IMR-90 (cell line): ENCODE data around the gene MYEOV. TPM values are rescaled to one million over a fixed set of nuclear protein-coding genes. Genes with fewer than 3 reads are reported as not detected.

ENCODE experiments used
- ATAC-seq: fragments of 200-7000 bp; cut with Tn5 transposase; 2 replicates; pipeline ENCODE4 v1.9.1; 2020; ENCODE audit warnings: low read depth, mild to moderate bottlenecking, moderate library complexity
- BruUV-seq: library from RNA; stranded (reverse); fragments of 400-500 nt; replicated peaks from 2 replicates; lab custom pipeline; 2021; lab: Mats Ljungman, UMichigan
- CTCF ChIA-PET: fragments of 300-600 bp; formaldehyde crosslinking; extraction: SDS; loops from one replicate; lab custom pipeline; 2021; ENCODE audit warnings: antibody characterized with exemption; lab: Yijun Ruan, JAX
- POLR2A ChIA-PET: fragments of 300-600 bp; sonication (Branson Sonifier 250); formaldehyde crosslinking; loops from one replicate; lab custom pipeline; 2022; ENCODE audit warnings: antibody characterized with exemption; ENCODE audit not compliant: unreplicated experiment; lab: Charles Lee
- DNase-seq: peaks from one replicate; pipeline ENCODE4 v3.0.0; 2013
- H2AFZ ChIP-seq: replicated peaks from 2 replicates; pipeline ENCODE3; 2013; ENCODE audit warnings: low read length, mild to moderate bottlenecking; ENCODE audit not compliant: poor library complexity
- H2AK5ac ChIP-seq: 2 replicates; pipeline ENCODE4 v1.6.1; 2013; ENCODE audit warnings: low read depth, low read length, inconsistent platforms
- H2AK9ac ChIP-seq: replicated peaks from 2 replicates; pipeline ENCODE3; 2013; ENCODE audit warnings: mild to moderate bottlenecking, low read depth, low read length, moderate library complexity; ENCODE audit not compliant: poor library complexity
- H2BK120ac ChIP-seq: 2 replicates; pipeline ENCODE4 v1.6.1; 2013; ENCODE audit warnings: low read depth, low read length, inconsistent platforms
- H2BK15ac ChIP-seq: 3 replicates; pipeline ENCODE4 v1.6.1; 2013; ENCODE audit warnings: low read depth, low read length, inconsistent platforms
- H2BK20ac ChIP-seq: 2 replicates; pipeline ENCODE4 v1.6.1; 2013; ENCODE audit warnings: low read depth, mild to moderate bottlenecking, inconsistent platforms, low read length, moderate library complexity
- H2BK5ac ChIP-seq: 2 replicates; pipeline ENCODE4 v1.6.1; 2013; ENCODE audit warnings: mild to moderate bottlenecking, low read depth, low read length, inconsistent platforms; ENCODE audit not compliant: poor library complexity, severe bottlenecking
- H3K14ac ChIP-seq: replicated peaks from 2 replicates; pipeline ENCODE4 v1.6.1; 2013; ENCODE audit warnings: low read depth, low read length, inconsistent platforms
- H3K18ac ChIP-seq: 2 replicates; pipeline ENCODE4 v1.6.1; 2013; ENCODE audit warnings: low read depth, low read length, control low read depth
- H3K23ac ChIP-seq: 2 replicates; pipeline ENCODE4 v1.6.1; 2013; ENCODE audit warnings: low read depth, low read length, inconsistent platforms
- H3K27ac ChIP-seq: 2 replicates; pipeline ENCODE4 v1.5.1; 2013; ENCODE audit warnings: mild to moderate bottlenecking, control low read depth, low read length; ENCODE audit not compliant: insufficient read depth
- H3K27me3 ChIP-seq: 2 replicates; pipeline ENCODE4 v1.6.1; 2013; ENCODE audit warnings: low read length; ENCODE audit not compliant: control insufficient read depth, insufficient read depth
- H3K36me3 ChIP-seq: 2 replicates; pipeline ENCODE4 v1.6.1; 2013; ENCODE audit warnings: low read length, mixed read lengths; ENCODE audit not compliant: control insufficient read depth, insufficient read depth
- H3K4ac ChIP-seq: 2 replicates; pipeline ENCODE4 v1.6.1; 2013; ENCODE audit warnings: low read depth, low read length, inconsistent platforms
- H3K4me1 ChIP-seq: 2 replicates; pipeline ENCODE4 v1.6.1; 2013; ENCODE audit warnings: low read length, mixed read lengths; ENCODE audit not compliant: control insufficient read depth, insufficient read depth
- H3K4me2 ChIP-seq: 2 replicates; pipeline ENCODE4 v1.6.1; 2013; ENCODE audit warnings: low read depth, mild to moderate bottlenecking, control low read depth, low read length, moderate library complexity
- H3K4me3 ChIP-seq: 2 replicates; pipeline ENCODE4 v1.5.1; 2013; ENCODE audit warnings: low read depth, mild to moderate bottlenecking, control low read depth, low read length, moderate library complexity; ENCODE audit not compliant: insufficient read depth
- H3K56ac ChIP-seq: 2 replicates; pipeline ENCODE4 v1.6.1; 2013; ENCODE audit warnings: low read length, inconsistent platforms; ENCODE audit not compliant: insufficient read depth; ENCODE audit errors: extremely low read depth
- H3K79me1 ChIP-seq, 2 experiments: 2 replicates each; pipeline ENCODE4 v1.6.1; 2013; ENCODE audit warnings: low read length in 2 of 2, inconsistent platforms in 1 of 2, low read depth in 1 of 2
- H3K9ac ChIP-seq: 2 replicates; pipeline ENCODE4 v1.6.1; 2013; ENCODE audit warnings: low read depth, low read length, control low read depth
- H3K9me1 ChIP-seq: 2 replicates; pipeline ENCODE4 v1.6.1; 2013; ENCODE audit warnings: low read length, inconsistent platforms; ENCODE audit not compliant: insufficient read depth
- H3K9me3 ChIP-seq: 2 replicates; pipeline ENCODE4 v1.6.1; 2013; ENCODE audit warnings: low read length; ENCODE audit not compliant: control insufficient read depth, insufficient read depth
- H4K20me1 ChIP-seq: 2 replicates; pipeline ENCODE4 v1.6.1; 2013; ENCODE audit warnings: low read length, inconsistent platforms; ENCODE audit not compliant: insufficient read depth
- H4K5ac ChIP-seq: 2 replicates; pipeline ENCODE4 v1.6.1; 2013; ENCODE audit warnings: mild to moderate bottlenecking, low read depth, low read length, control low read depth
- H4K8ac ChIP-seq, 2 experiments: 2 replicates each; pipeline ENCODE4 v1.6.1; 2013; ENCODE audit warnings: low read depth in 2 of 2, low read length in 2 of 2, control low read depth in 1 of 2, inconsistent platforms in 1 of 2
- H4K91ac ChIP-seq: 2 replicates; pipeline ENCODE4 v1.6.1; 2013; ENCODE audit warnings: low read depth, low read length, inconsistent platforms; ENCODE audit not compliant: insufficient read depth
- RAD21 ChIP-seq: IDR thresholded peaks from 2 replicates; pipeline ENCODE4 v1.6.1; 2012; ENCODE audit warnings: low read length, improper control_type of control experiment
- WGBS, 2 experiments: methylation state at CpG; one replicate each; pipeline versions ENCODE4 v1.1.5 to v1.1.7; 2013; ENCODE audit warnings: missing lambda C conversion rate in 2 of 2; ENCODE audit not compliant: insufficient read length in 1 of 2; ENCODE audit errors: extremely low coverage in 2 of 2; 5-methylcytosine and 5-hydroxymethylcytosine counted together
- dilution Hi-C: fragments of 300-500 bp; cut with HindIII; formaldehyde crosslinking; loops from one replicate; pipeline ENCODE4 v1.14.3; 2018; ENCODE audit warnings: low sequenced_read_pairs; ENCODE audit not compliant: unreplicated experiment
- in situ Hi-C: fragments of 300-500 bp; cut with MboI; formaldehyde crosslinking; loops from 3 replicates; pipeline ENCODE4 v1.14.3; 2019; ENCODE audit warnings: low sequenced_read_pairs, inconsistent platforms, mixed read lengths
- intact Hi-C: fragments of 100-400 bp; cut with micrococcal nuclease; formaldehyde crosslinking; loops from 2 replicates; pipeline ENCODE4 v1.10.0; 2022
- polyA plus RNA-seq, 3 experiments: library from polyadenylated mRNA; depleted of rRNA; stranded (reverse); fragments of >200 nt; gene quantifications; 2 replicates each; pipeline ENCODE4 v1.2.3, GENCODE V29; 2012; ENCODE audit warnings: low replicate concordance in 1 of 3
- total RNA-seq: library from RNA; depleted of rRNA; stranded (reverse); fragments of >200 nt; gene quantifications from 2 replicates; pipeline ENCODE4 v1.2.3, GENCODE V29; 2012
- TF ChIP-seq, protein P1 (sequence below): fragments of 150-350 bp; IDR thresholded peaks from 2 replicates; pipeline ENCODE4 v1.6.1; 2016; ENCODE audit warnings: low read depth, mild to moderate bottlenecking, low read length, moderate library complexity, borderline replicate concordance
- TF ChIP-seq, protein P2 (sequence below): fragments of 150-350 bp; IDR thresholded peaks from 2 replicates; pipeline ENCODE4 v1.6.1; 2017; ENCODE audit warnings: mild to moderate bottlenecking, antibody characterized with exemption, low read length, low read depth

MYEOV gene
- total and polyA plus RNA-seq, 2 of the 4 experiments (the other 2 are of a cell fraction): 5.8 to 6.8 TPM

DNA sequence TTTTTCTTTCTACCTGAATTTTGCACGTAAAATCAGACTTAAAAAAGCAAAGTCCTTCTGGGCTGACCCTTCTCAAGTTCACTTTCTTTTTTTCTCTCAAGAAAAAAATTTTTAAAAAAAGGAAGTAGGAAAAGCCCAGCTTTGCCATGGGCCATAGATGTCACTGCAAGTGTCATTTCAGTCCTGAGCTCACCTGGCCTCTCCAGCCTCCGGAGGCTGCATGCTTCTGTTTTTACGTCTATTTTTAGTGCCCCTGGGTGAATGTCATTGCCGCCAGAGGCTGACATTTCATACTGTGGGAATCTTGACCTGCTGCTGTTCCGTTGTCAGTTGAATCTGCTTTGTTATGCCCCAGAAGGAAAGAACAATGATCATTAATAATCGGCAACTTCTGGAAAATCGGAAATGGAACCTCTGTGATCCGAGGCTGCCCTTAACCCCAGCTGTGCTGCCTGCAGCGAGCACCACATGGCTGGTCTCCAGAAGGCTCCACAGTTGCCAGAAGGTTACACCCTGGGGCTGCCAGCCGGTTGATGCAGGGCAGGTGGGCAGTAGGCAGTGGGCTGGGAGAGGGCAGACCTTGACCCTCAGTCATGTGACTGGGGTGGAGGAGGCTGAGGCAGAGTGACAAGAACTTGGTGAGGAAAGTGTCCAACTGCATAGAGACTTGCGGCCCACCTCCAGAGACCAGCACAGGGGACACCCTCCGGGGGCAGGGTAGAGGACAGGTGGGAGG, 16.7 kb upstream of the MYEOV start:
- TF ChIP-seq, protein P1, sequence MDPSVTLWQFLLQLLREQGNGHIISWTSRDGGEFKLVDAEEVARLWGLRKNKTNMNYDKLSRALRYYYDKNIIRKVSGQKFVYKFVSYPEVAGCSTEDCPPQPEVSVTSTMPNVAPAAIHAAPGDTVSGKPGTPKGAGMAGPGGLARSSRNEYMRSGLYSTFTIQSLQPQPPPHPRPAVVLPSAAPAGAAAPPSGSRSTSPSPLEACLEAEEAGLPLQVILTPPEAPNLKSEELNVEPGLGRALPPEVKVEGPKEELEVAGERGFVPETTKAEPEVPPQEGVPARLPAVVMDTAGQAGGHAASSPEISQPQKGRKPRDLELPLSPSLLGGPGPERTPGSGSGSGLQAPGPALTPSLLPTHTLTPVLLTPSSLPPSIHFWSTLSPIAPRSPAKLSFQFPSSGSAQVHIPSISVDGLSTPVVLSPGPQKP: no peak
- TF ChIP-seq, protein P2, sequence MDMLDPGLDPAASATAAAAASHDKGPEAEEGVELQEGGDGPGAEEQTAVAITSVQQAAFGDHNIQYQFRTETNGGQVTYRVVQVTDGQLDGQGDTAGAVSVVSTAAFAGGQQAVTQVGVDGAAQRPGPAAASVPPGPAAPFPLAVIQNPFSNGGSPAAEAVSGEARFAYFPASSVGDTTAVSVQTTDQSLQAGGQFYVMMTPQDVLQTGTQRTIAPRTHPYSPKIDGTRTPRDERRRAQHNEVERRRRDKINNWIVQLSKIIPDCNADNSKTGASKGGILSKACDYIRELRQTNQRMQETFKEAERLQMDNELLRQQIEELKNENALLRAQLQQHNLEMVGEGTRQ: no peak
- no peak for TF ChIP-seq RAD21
- H2BK5ac ChIP-seq: no peak overlapping the region
- H4K8ac ChIP-seq: no peak overlapping the region
- no peak overlapping the region for H2BK120ac ChIP-seq
- ChIA-PET POLR2A (no interaction called here), CTCF (no interaction called here)
- in situ Hi-C loops: no loop called here
- no peak overlapping the region for H3K4me3 ChIP-seq
- BruUV-seq: no TSS peak
- H3K18ac ChIP-seq: no peak overlapping the region
- dilution Hi-C loops: no loop called here
- H2BK20ac ChIP-seq: no peak overlapping the region
- intact Hi-C loops: no loop called here
- H3K27me3 ChIP-seq: peaks cover 54% of the 10 kb centered on the region
- no peak overlapping the region for H2AFZ ChIP-seq
- DNase-seq (no peak), ATAC-seq (no peak)
- no peak overlapping the region for H2BK15ac ChIP-seq
- H3K9ac ChIP-seq: no peak overlapping the region
- peak overlapping the region; percentile 58 for H2AK9ac ChIP-seq
- no peak overlapping the region for H3K4me2 ChIP-seq
- no peak overlapping the region for H3K56ac ChIP-seq
- no peaks in the 10 kb centered on the region for H3K79me1 ChIP-seq
- peaks cover 4% of the 10 kb centered on the region; the same call in 1 of the 2 replicates for H3K9me1 ChIP-seq
- no peak overlapping the region for H3K23ac ChIP-seq
- no peaks in the 10 kb centered on the region for H4K20me1 ChIP-seq
- H3K4me1 ChIP-seq: peaks cover 5% of the 10 kb centered on the region
- H3K36me3 ChIP-seq: no peaks in the 10 kb centered on the region
- no peak overlapping the region for H3K27ac ChIP-seq
- H3K14ac ChIP-seq: no peak overlapping the region
- no peak overlapping the region for H4K5ac ChIP-seq
- no peak overlapping the region for H3K4ac ChIP-seq
- H4K91ac ChIP-seq: no peak overlapping the region
- WGBS, 2 experiments: 78% methylated on average over 3 of the region's 12 CpGs; no CpG with 5 or more reads in 1 of the 2 experiments
- peaks cover 9% of the 10 kb centered on the region for H3K9me3 ChIP-seq
- H2AK5ac ChIP-seq: no peak overlapping the region
